ENCODE measurements around the gene INAFM2. TPM values are rescaled to one million over a fixed set of nuclear protein-coding genes. Genes with fewer than 3 reads are reported as not detected.

Gene INAFM2
- polyA plus RNA-seq (2013, experiment 1 of 2), result 23.6 TPM
- 24.0 TPM for polyA plus RNA-seq (2013, experiment 2 of 2)

DNA sequence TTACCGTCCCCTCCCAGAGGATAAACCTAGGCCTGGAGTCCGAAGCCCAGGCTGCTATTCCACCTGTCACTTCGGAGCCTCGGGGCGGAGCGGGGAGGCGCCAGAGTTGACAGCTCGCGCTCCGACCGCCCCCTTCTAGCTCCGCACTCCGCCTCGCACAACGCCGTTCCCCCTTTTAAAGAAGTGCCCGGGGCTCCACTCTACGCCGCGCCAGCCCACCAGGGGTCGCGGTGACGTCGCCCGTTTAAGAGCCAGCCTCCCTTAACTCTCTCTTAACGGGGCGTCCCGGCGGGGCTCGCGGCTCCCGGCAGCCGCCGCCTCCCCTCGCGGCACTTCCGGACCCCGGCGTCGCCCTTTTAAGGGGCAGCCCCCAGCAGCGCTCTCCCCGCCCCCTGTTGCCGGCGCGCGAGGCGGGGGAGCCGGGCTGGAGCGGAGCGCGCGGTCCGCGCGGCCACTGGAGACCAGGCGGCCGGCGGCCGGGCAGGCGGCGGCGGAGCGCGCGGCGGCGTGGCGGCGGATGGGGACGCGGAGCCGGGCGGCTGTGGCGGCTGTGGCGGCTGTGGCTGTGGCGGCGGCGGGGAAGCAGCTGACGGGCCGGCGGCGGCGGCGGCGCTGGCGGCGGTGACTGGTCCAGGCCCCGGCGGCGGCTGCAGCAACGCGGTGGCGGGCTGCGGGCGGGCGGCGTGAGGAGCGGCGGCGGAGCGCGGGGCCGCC, at the start of gene INAFM2:
Gene INAFM2 (plus strand): TSS at position 454 of the 714 bp plus-strand sequence. CDS start 364 bp downstream, outside the sequence.
- Histone ChIP-seq H3K4me1 (ENCODE audit: control insufficient read depth, insufficient read depth, low read length, poor library complexity, severe bottlenecking) (peaks cover 47% of the 10 kb centered on the region), H3K36me3 (ENCODE audit: control insufficient read depth, insufficient read depth, low read length) (no peaks in the 10 kb centered on the region), H3K27ac (ENCODE audit: low read depth, low read length, severe bottlenecking) (peak within 1 kb of the TSS; percentile 10), H3K9me3 (ENCODE audit: control insufficient read depth, low read length) (no peaks in the 10 kb centered on the region), H3K4me3 (ENCODE audit: extremely low read depth, insufficient read depth, low read length, poor library complexity, severe bottlenecking) (peak within 1 kb of the TSS; percentile 63)
- WGBS, 2 experiments (ENCODE audit: insufficient coverage in 2 of 2), result 0 to 1% methylated on average over 61 to 73 of the region's 103 CpGs

GRCh38 chr15:40274350-40275274, 48.9 kb upstream of the INAFM2 start:
- Histone ChIP-seq H3K36me3 (ENCODE audit: control insufficient read depth, insufficient read depth, low read length) (no peaks in the 10 kb centered on the region), H3K9me3 (ENCODE audit: control insufficient read depth, low read length) (no peaks in the 10 kb centered on the region), H3K4me3 (ENCODE audit: extremely low read depth, insufficient read depth, low read length, poor library complexity, severe bottlenecking) (no peak overlapping the region), H3K27ac (ENCODE audit: low read depth, low read length, severe bottlenecking) (no peak overlapping the region), H3K4me1 (ENCODE audit: control insufficient read depth, insufficient read depth, low read length, poor library complexity, severe bottlenecking) (peaks cover 5% of the 10 kb centered on the region)
- WGBS, 2 experiments (ENCODE audit: insufficient coverage in 2 of 2), result 60 to 66% methylated on average over 24 to 25 of the region's 26 CpGs

- no peak overlapping the region for H3K27ac ChIP-seq (ENCODE audit: low read depth, low read length, severe bottlenecking)
- H3K4me3 ChIP-seq (ENCODE audit: extremely low read depth, insufficient read depth, low read length, poor library complexity, severe bottlenecking), result no peak overlapping the region
- WGBS, 2 experiments (ENCODE audit: insufficient coverage in 2 of 2), result 87 to 89% methylated on average over 4 of the region's 5 CpGs
- H3K36me3 ChIP-seq (ENCODE audit: control insufficient read depth, insufficient read depth, low read length), result no peaks in the 10 kb centered on the region
- no peaks in the 10 kb centered on the region for H3K9me3 ChIP-seq (ENCODE audit: control insufficient read depth, low read length)
- H3K4me1 ChIP-seq (ENCODE audit: control insufficient read depth, insufficient read depth, low read length, poor library complexity, severe bottlenecking), result peaks cover 5% of the 10 kb centered on the region
These were observed 48.0 kb upstream of the INAFM2 start for GRCh38 chr15:40275523-40275922.

DNA sequence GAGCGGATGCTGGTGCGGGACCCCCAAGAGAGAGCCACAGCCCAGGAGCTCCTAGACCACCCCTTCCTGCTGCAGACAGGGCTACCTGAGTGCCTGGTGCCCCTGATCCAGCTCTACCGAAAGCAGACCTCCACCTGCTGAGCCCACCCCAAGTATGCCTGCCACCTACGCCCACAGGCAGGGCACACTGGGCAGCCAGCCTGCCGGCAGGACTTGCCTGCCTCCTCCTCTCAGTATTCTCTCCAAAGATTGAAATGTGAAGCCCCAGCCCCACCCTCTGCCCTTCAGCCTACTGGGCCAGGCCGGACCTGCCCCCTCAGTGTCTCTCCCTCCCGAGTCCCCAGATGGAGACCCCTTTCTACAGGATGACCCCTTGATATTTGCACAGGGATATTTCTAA, 47.5 kb upstream of the INAFM2 start:
- Histone ChIP-seq H3K4me1 (ENCODE audit: control insufficient read depth, insufficient read depth, low read length, poor library complexity, severe bottlenecking) (peaks cover 5% of the 10 kb centered on the region), H3K27ac (ENCODE audit: low read depth, low read length, severe bottlenecking) (no peak overlapping the region), H3K4me3 (ENCODE audit: extremely low read depth, insufficient read depth, low read length, poor library complexity, severe bottlenecking) (no peak overlapping the region), H3K9me3 (ENCODE audit: control insufficient read depth, low read length) (no peaks in the 10 kb centered on the region), H3K36me3 (ENCODE audit: control insufficient read depth, insufficient read depth, low read length) (no peaks in the 10 kb centered on the region)
- 87 to 92% methylated on average over 7 of the region's 7 CpGs for WGBS, 2 experiments (ENCODE audit: insufficient coverage in 2 of 2)

- H3K4me3 ChIP-seq (ENCODE audit: extremely low read depth, insufficient read depth, low read length, poor library complexity, severe bottlenecking), result no peak overlapping the region
- peaks cover 5% of the 10 kb centered on the region for H3K4me1 ChIP-seq (ENCODE audit: control insufficient read depth, insufficient read depth, low read length, poor library complexity, severe bottlenecking)
- WGBS, 2 experiments (ENCODE audit: insufficient coverage in 2 of 2), result 89 to 93% methylated on average over 4 of the region's 4 CpGs
- no peaks in the 10 kb centered on the region for H3K9me3 ChIP-seq (ENCODE audit: control insufficient read depth, low read length)
- H3K36me3 ChIP-seq (ENCODE audit: control insufficient read depth, insufficient read depth, low read length), result no peaks in the 10 kb centered on the region
- H3K27ac ChIP-seq (ENCODE audit: low read depth, low read length, severe bottlenecking), result no peak overlapping the region
These were observed 46.6 kb upstream of the INAFM2 start for GRCh38 chr15:40276927-40277326.

DNA sequence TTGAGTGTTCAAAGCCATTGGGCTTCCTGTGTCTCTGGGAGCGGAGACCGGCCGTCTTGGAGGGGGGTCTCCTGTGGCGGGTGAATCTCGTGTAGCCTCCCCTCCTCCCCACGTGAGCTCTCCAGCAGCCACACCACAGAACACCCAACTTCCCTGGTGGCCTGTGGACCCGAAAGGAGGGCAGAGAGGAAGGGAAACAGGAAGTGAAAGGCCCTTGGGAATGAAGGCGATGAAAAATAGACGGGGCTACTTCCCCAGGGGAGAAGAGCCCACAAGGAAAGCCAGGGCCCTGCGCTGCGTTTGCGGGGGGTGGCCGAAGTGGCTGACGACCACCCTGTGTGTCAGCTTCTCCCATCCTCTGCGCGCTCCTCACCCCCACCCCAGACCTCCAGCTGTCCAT, 46.0 kb upstream of the INAFM2 start:
- Histone ChIP-seq H3K4me3 (ENCODE audit: extremely low read depth, insufficient read depth, low read length, poor library complexity, severe bottlenecking) (no peak overlapping the region), H3K36me3 (ENCODE audit: control insufficient read depth, insufficient read depth, low read length) (no peaks in the 10 kb centered on the region), H3K4me1 (ENCODE audit: control insufficient read depth, insufficient read depth, low read length, poor library complexity, severe bottlenecking) (peaks cover 5% of the 10 kb centered on the region), H3K9me3 (ENCODE audit: control insufficient read depth, low read length) (no peaks in the 10 kb centered on the region), H3K27ac (ENCODE audit: low read depth, low read length, severe bottlenecking) (no peak overlapping the region)
- 92% methylated on average over 5 to 9 of the region's 16 CpGs for WGBS, 2 experiments (ENCODE audit: insufficient coverage in 2 of 2)

DNA sequence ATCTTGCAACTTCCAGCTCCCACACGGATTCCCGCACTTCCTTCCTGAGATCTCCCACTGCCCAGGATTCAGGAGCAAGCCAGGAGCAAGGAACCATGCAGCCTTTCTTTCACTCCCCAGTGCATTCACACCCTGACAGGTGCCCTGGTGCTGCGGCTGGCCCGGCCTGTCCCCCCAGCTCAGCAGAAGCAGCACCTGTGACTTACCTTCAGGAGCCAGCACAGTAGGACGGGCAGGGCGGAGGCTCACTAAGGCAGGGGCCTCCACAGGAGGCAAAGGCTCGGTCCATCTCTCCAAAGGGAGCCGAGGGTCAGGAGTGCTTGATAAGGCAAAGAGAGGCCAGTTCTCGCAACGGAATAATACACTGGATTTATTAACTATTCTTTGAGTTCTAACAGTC, 45.5 kb upstream of the INAFM2 start:
- Histone ChIP-seq H3K9me3 (ENCODE audit: control insufficient read depth, low read length) (no peaks in the 10 kb centered on the region), H3K4me3 (ENCODE audit: extremely low read depth, insufficient read depth, low read length, poor library complexity, severe bottlenecking) (no peak overlapping the region), H3K36me3 (ENCODE audit: control insufficient read depth, insufficient read depth, low read length) (no peaks in the 10 kb centered on the region), H3K27ac (ENCODE audit: low read depth, low read length, severe bottlenecking) (no peak overlapping the region), H3K4me1 (ENCODE audit: control insufficient read depth, insufficient read depth, low read length, poor library complexity, severe bottlenecking) (peaks cover 6% of the 10 kb centered on the region)
- WGBS, 2 experiments (ENCODE audit: insufficient coverage in 2 of 2), result 89 to 91% methylated on average over 7 to 8 of the region's 10 CpGs

DNA sequence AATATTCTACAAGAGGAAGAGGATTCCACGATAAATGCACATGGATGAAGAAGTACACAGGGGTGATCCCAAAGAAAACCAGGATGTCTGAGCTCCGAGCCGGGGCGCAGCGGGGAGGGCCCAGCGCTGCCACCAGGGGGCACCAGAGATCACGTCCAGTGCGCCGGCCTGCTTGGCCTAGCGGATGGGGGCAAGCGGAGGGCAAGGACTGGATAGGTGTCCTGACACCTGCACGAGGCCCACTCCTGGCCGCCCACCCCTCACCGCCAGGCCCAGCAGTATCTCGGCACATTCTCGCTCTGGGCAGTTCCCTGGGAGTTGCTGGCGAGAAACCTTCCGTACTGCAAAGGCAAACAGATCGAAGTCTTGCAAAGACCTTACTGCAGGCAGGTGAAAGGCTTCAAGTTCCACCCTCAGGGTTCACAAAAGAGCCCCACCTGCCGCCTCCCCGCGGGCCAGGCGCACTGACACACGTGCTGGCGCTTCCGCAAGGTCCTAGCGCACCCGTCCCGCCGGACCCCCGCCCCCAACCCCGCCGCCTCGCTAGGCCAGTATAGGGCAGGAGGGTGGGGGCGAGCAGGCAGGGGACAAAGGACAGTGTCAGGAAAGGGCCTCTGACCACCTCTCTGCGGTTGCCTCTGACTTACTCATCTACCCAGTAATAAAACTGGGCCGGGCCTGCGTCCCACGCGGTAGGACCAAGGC, 43.9 kb upstream of the INAFM2 start:
- no peak overlapping the region for H3K27ac ChIP-seq (ENCODE audit: low read depth, low read length, severe bottlenecking)
- WGBS, 2 experiments (ENCODE audit: insufficient coverage in 2 of 2), result 5 to 8% methylated on average over 36 to 37 of the region's 40 CpGs
- H3K9me3 ChIP-seq (ENCODE audit: control insufficient read depth, low read length), result no peaks in the 10 kb centered on the region
- no peak overlapping the region for H3K4me3 ChIP-seq (ENCODE audit: extremely low read depth, insufficient read depth, low read length, poor library complexity, severe bottlenecking)
- H3K4me1 ChIP-seq (ENCODE audit: control insufficient read depth, insufficient read depth, low read length, poor library complexity, severe bottlenecking), result peaks cover 9% of the 10 kb centered on the region
- H3K36me3 ChIP-seq (ENCODE audit: control insufficient read depth, insufficient read depth, low read length), result no peaks in the 10 kb centered on the region

GRCh38 chr15:40280260-40281056, 43.0 kb upstream of the INAFM2 start:
- Histone ChIP-seq H3K27ac (ENCODE audit: low read depth, low read length, severe bottlenecking) (no peak overlapping the region), H3K4me3 (ENCODE audit: extremely low read depth, insufficient read depth, low read length, poor library complexity, severe bottlenecking) (no peak overlapping the region), H3K9me3 (ENCODE audit: control insufficient read depth, low read length) (no peaks in the 10 kb centered on the region), H3K4me1 (ENCODE audit: control insufficient read depth, insufficient read depth, low read length, poor library complexity, severe bottlenecking) (peaks cover 11% of the 10 kb centered on the region), H3K36me3 (ENCODE audit: control insufficient read depth, insufficient read depth, low read length) (no peaks in the 10 kb centered on the region)
- WGBS, 2 experiments (ENCODE audit: insufficient coverage in 2 of 2), result 13 to 22% methylated on average over 19 to 25 of the region's 30 CpGs

All from mesodermal cell (in vitro differentiated cells).